ENCODE results near the gene MS4A14.
"Not testable (repeated sequence)": the region's sequence is repeated elsewhere in the genome, so short reads cannot be mapped to it uniquely, and the experiment has no call there.

MS4A14 gene

DNA sequence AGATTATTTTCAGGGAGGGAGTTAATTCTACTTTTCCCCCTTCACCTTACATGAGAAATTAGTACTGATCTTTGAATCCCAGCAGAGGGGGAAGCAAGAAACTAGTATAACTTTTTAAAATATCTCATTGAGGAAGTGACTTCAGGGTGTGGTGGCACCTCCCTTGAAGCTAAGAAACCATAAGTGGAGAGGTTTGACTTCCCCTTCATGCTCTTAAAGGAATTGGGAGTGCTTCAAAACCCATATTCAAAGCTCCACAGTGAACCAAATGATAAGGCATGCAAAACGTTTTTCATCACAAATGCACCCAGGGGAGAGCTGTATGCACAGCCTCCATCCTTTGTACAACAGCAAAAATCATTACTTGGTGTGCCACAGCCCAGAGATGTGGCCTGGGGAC is 540 bp downstream of the MS4A14 start:
- Histone ChIP-seq H3K36me3 (ENCODE audit: insufficient read depth, low read length) (no peaks in the 10 kb centered on the region), H3K4me1 (ENCODE audit: insufficient read depth, low read length) (no peaks in the 10 kb centered on the region), H3K4me3 (ENCODE audit: low read length) (no peak overlapping the region), H3K9me3 (ENCODE audit: low read length) (no peaks in the 10 kb centered on the region), H2AFZ (ENCODE audit: low read depth, low read length) (no peak overlapping the region), H3K27me3 (ENCODE audit: insufficient read depth, low read length) (peaks cover 4% of the 10 kb centered on the region)

DNA sequence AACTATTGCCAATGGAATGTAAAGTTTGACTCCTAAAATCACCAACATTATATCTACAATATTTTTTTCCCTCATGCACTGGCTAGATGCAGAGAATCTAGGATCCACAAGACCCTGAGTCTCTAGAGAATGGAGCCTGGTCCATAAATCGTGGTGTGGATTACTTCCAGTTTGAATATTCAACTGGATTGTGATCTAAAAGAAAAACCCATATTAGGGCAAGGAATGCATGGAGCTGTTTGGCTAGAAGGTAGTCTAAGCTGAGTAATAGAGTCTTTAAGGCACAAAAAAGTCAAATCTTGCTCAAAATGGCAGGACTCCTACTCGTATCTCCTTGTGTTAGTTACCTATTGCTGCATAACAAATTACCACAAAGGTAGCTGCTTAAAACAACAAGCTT is 23.8 kb downstream of the MS4A14 start:
- Histone ChIP-seq H3K27me3 (ENCODE audit: insufficient read depth, low read length) (no peaks in the 10 kb centered on the region), H3K4me3 (ENCODE audit: low read length) (no peak overlapping the region), H3K9me3 (ENCODE audit: low read length) (no peaks in the 10 kb centered on the region), H3K4me1 (ENCODE audit: insufficient read depth, low read length) (no peaks in the 10 kb centered on the region), H3K36me3 (ENCODE audit: insufficient read depth, low read length) (no peaks in the 10 kb centered on the region), H2AFZ (ENCODE audit: low read depth, low read length) (no peak overlapping the region)

DNA sequence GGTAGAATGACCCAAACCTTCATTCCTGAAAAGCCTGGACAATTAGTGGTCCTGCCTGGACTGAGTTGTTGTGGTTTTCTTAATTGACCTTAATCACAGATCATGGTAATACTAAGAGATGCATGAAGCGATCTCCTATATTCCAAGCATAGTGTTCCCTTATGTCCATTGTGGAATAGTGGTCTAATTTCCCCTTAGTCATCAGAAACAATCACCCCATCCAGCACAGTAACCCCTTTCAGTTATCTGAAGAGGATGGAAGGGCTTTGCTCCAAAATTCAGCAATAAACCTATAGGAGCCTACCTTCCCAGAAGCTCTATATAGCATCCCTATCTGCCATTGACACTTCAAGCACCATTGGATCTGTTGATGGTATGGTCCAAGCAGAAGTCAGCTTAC is 26.4 kb downstream of the MS4A14 start:
- H3K4me1 ChIP-seq (ENCODE audit: insufficient read depth, low read length): no peaks in the 10 kb centered on the region
- H3K4me3 ChIP-seq (ENCODE audit: low read length): no peak overlapping the region
- H2AFZ ChIP-seq (ENCODE audit: low read depth, low read length): no peak overlapping the region
- H3K36me3 ChIP-seq (ENCODE audit: insufficient read depth, low read length): no peaks in the 10 kb centered on the region
- no peaks in the 10 kb centered on the region for H3K9me3 ChIP-seq (ENCODE audit: low read length)
- H3K27me3 ChIP-seq (ENCODE audit: insufficient read depth, low read length): no peaks in the 10 kb centered on the region

DNA sequence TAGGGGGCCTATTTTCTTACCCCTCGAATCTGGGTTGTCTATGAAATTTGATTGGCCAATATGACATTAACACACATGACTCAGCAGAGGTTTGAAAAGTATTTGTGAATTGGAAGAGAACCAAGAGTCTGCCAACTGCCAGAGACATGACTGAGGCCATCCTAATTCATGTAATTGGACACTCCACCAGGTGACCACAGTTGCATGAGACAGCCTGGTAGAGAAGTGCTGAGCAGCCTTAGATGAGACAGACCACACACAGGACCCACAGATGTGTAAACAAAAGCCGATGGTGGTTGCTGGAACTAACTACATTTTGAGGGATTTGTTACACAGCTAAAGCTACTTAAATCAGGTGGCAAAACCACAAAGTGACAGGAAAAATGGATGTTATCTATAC is 32.3 kb downstream of the MS4A14 start:
- Histone ChIP-seq H3K27me3 (ENCODE audit: insufficient read depth, low read length) (peaks cover 3% of the 10 kb centered on the region), H3K9me3 (ENCODE audit: low read length) (no peaks in the 10 kb centered on the region), H3K36me3 (ENCODE audit: insufficient read depth, low read length) (no peaks in the 10 kb centered on the region), H2AFZ (ENCODE audit: low read depth, low read length) (no peak overlapping the region), H3K4me3 (ENCODE audit: low read length) (no peak overlapping the region), H3K4me1 (ENCODE audit: insufficient read depth, low read length) (no peaks in the 10 kb centered on the region)

DNA sequence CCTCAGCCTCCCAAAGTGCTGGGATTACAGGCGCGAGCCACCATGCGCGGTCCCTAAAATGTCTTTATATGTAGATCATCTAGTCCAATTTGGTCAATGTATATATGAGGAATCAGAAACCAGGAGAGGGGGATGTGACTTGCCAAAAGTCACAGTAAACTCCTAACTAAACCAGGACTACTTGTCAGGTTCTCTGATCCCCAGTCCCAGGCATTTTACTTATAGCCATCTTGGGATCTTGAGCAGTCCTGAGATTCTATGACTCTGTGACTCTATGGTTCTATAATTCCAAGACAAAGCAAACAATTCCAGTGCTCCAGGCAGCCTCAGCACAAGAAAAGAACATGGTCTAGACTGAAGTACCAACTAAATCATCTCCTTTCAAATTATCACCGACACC is 33.0 kb downstream of the MS4A14 start, which contains the start of gene MS4A5:
Gene MS4A5, plus strand, starts transcription at position 301 of the 400 bp plus-strand sequence. CDS start 103 bp downstream, outside the sequence.
- Histone ChIP-seq H3K4me1 (ENCODE audit: insufficient read depth, low read length) (no peaks in the 10 kb centered on the region), H2AFZ (ENCODE audit: low read depth, low read length) (no peak within 1 kb of the TSS)

DNA sequence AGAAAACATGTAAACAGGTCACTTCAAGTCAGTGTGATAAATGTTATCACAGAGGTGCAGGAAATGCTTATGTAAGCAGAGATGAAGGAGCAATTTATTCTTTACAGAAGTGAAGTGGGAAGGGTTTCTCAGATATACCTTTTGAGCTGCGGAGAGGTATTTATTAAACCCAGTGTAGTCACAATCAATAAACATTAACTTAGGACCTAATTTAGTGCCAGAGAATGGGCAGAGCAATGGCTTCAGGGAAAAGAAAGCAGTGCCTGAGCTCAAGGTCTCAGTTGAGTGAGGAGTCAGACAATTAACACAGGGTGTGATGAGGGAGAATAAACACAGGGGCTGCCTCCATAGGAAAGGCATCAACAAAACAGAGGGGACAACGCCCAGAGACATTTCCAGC is 35.0 kb downstream of the MS4A14 start:
- Histone ChIP-seq H3K36me3 (ENCODE audit: insufficient read depth, low read length) (no peaks in the 10 kb centered on the region), H3K27me3 (ENCODE audit: insufficient read depth, low read length) (peaks cover 3% of the 10 kb centered on the region), H3K9me3 (ENCODE audit: low read length) (no peaks in the 10 kb centered on the region), H3K4me1 (ENCODE audit: insufficient read depth, low read length) (no peaks in the 10 kb centered on the region), H2AFZ (ENCODE audit: low read depth, low read length) (no peak overlapping the region), H3K4me3 (ENCODE audit: low read length) (no peak overlapping the region)

More for the DNA sequence above, 33.0 kb downstream of the MS4A14 start, which contains the start of gene MS4A5:
- Histone ChIP-seq H3K9me3 (ENCODE audit: low read length) (no peaks in the 10 kb centered on the region), H3K27me3 (ENCODE audit: insufficient read depth, low read length) (peaks cover 3% of the 10 kb centered on the region), H3K36me3 (ENCODE audit: insufficient read depth, low read length) (no peaks in the 10 kb centered on the region), H3K4me3 (ENCODE audit: low read length) (no peak within 1 kb of the TSS)

DNA sequence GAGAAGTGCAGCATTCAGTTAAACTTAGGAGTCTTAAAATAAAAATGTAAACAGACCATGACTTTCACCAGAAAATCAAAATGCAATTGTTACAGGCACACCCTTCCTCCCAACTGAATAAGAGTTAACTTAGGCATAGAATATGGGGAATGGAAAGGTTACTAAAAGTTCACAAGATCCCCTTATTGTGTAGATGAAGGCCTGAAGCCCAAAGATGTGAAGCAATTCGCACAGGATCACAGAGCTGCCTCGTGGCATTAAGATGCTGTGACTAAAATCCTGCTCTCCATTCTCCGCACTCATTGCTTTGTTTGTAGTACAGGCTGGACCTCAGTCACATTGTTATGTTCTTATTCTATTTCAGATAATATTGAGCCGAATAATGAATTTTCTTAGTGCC is 37.1 kb downstream of the MS4A14 start:
- peaks cover 3% of the 10 kb centered on the region for H3K27me3 ChIP-seq (ENCODE audit: insufficient read depth, low read length)
- no peaks in the 10 kb centered on the region for H3K9me3 ChIP-seq (ENCODE audit: low read length)
- H3K4me1 ChIP-seq (ENCODE audit: insufficient read depth, low read length): no peaks in the 10 kb centered on the region
- no peak overlapping the region for H3K4me3 ChIP-seq (ENCODE audit: low read length)
- no peaks in the 10 kb centered on the region for H3K36me3 ChIP-seq (ENCODE audit: insufficient read depth, low read length)
- no peak overlapping the region for H2AFZ ChIP-seq (ENCODE audit: low read depth, low read length)

DNA sequence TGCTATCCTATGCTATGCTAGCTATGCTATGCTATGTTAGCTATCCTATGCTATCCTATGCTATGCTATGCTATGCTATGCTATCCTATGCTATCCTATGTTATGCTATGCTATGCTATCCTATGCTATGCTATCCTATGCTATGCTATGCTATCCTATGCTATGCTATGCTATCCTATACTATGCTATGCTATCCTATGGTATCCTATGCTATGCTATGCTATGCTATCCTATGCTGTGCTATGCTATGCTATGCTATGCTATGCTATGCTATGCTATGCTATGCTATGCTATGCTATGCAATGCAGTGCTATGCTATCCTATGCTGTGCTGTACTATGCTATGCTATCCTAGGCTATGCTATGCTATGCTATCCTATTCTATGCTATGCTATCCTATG is 50.8 kb downstream of the MS4A14 start:
- no peak overlapping the region for H2AFZ ChIP-seq (ENCODE audit: low read depth, low read length)
- no peak overlapping the region for H3K4me3 ChIP-seq (ENCODE audit: low read length)
- H3K36me3 ChIP-seq (ENCODE audit: insufficient read depth, low read length): no peaks in the 10 kb centered on the region
- H3K4me1 ChIP-seq (ENCODE audit: insufficient read depth, low read length): no peaks in the 10 kb centered on the region
- H3K27me3 ChIP-seq (ENCODE audit: insufficient read depth, low read length): no peaks in the 10 kb centered on the region
- no peaks in the 10 kb centered on the region for H3K9me3 ChIP-seq (ENCODE audit: low read length)

DNA sequence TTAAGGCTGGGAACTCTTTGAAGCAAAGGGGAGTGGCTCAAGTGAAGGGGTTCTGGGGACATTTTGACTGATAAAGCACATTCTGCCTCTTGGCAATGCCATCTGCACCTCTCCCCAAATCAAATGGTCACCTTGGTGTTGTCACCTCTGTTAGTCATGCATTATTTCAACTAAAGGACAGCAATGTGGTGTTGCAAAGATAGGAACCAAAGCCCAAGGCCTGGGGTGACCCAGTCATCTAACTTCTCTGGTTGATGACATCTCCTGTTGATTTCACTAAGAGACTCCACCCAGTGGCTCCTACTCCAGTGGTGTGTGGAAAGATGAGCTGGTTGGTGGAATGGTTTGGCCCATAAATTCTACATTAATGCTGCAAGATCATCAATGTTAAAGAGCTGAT is 51.6 kb downstream of the MS4A14 start:
- Histone ChIP-seq H2AFZ (ENCODE audit: low read depth, low read length) (no peak overlapping the region), H3K36me3 (ENCODE audit: insufficient read depth, low read length) (no peaks in the 10 kb centered on the region), H3K9me3 (ENCODE audit: low read length) (no peaks in the 10 kb centered on the region), H3K4me3 (ENCODE audit: low read length) (no peak overlapping the region), H3K4me1 (ENCODE audit: insufficient read depth, low read length) (no peaks in the 10 kb centered on the region), H3K27me3 (ENCODE audit: insufficient read depth, low read length) (no peaks in the 10 kb centered on the region)

DNA sequence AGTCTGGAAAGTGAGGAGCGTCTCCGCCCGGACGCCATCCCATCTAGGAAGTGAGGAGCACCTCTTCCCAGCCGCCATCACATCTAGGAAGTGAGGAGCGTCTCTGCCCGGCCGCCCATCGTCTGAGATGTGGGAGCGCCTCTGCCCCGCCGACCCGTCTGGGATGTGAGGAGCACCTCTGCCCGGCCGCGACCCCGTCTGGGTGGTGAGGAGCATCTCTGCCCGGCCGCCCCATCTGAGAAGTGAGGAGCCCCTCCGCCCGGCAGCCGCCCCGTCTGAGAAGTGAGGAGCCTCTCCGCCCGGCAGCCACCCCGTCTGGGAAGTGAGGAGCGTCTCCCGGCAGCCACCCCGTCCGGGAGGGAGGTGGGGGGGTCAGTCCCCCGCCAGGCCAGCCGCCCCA is 54.9 kb downstream of the MS4A14 start:
- H2AFZ ChIP-seq (ENCODE audit: low read depth, low read length); H3K36me3 ChIP-seq (ENCODE audit: insufficient read depth, low read length); H3K9me3 ChIP-seq (ENCODE audit: low read length); H3K4me3 ChIP-seq (ENCODE audit: low read length); H3K4me1 ChIP-seq (ENCODE audit: insufficient read depth, low read length); H3K27me3 ChIP-seq (ENCODE audit: insufficient read depth, low read length): not testable (repeated sequence)

DNA sequence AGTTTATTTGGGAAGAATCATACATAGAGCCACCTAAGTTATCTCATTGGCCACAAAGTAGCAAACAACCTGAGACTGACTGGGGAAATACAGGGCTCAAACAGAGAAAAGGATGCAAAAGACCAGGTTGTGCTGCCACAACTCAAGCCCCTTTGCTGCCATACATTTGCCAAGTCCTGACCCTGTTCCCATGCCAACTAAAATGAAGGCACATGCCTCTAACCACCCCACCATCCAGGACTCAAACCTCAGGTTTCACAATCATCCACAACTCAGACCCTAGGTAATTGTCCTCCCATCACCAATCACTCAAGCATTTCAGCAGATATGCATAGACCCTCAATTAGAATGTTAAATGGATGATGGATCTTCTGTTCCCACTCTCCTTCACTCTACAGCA is 58.0 kb downstream of the MS4A14 start:
- Histone ChIP-seq H2AFZ (ENCODE audit: low read depth, low read length) (no peak overlapping the region), H3K9me3 (ENCODE audit: low read length) (no peaks in the 10 kb centered on the region), H3K27me3 (ENCODE audit: insufficient read depth, low read length) (no peaks in the 10 kb centered on the region), H3K4me1 (ENCODE audit: insufficient read depth, low read length) (no peaks in the 10 kb centered on the region), H3K36me3 (ENCODE audit: insufficient read depth, low read length) (no peaks in the 10 kb centered on the region), H3K4me3 (ENCODE audit: low read length) (no peak overlapping the region)

DNA sequence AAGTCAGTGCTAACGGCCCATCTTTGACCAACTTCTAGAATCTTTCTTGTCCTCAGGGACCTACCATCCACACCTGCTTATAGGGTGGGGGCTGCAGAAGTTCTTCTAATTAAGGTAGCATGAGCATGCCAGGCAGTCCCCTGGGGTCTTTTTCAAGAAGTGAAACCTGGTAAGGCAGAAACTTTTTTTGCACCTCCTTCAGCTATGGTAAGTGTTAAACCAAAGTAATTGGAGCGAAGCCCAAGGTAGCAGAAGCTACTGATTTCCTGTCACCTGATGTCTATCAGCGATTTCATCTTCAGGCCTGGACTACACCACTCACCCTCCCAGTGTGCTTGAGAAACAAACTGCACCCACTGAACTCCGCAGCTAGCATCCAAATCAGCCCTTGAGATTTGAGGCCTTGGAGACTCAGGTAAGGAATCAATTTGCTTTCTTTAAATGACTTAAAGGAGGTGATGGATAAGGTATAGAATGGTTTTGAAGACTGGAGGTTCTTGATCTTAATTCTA is 59.3 kb downstream of the MS4A14 start, which contains the start of gene MS4A1:
Gene MS4A1, plus strand, starts transcription at position 317 of the 512 bp plus-strand sequence. CDS start 6,528 bp downstream, outside the sequence.
- H3K9me3 ChIP-seq (ENCODE audit: low read length): no peaks in the 10 kb centered on the region
- H2AFZ ChIP-seq (ENCODE audit: low read depth, low read length): no peak within 1 kb of the TSS
- no peaks in the 10 kb centered on the region for H3K27me3 ChIP-seq (ENCODE audit: insufficient read depth, low read length)
- H3K4me3 ChIP-seq (ENCODE audit: low read length): no peak within 1 kb of the TSS
- no peaks in the 10 kb centered on the region for H3K4me1 ChIP-seq (ENCODE audit: insufficient read depth, low read length)
- H3K36me3 ChIP-seq (ENCODE audit: insufficient read depth, low read length): no peaks in the 10 kb centered on the region

DNA sequence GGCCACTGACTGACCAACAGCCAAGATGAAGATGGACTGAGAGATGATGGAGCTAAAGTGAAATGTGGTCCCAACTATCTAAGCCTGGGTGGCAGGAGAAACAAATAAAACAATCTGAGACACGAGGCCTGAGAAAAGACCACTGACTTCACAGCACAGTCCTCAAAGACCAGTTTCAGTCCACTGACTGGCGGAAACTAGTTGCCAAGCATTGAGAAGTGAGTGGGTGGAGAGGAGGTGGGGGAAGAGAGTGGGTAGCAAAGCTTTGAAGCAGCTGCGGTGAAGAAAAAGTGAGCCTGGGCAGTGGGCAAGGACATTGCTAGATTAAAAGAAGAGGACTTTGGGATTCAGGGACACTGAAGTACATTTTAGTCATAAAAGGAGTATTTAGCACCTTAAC is 61.3 kb downstream of the MS4A14 start:
- no peaks in the 10 kb centered on the region for H3K9me3 ChIP-seq (ENCODE audit: low read length)
- H3K27me3 ChIP-seq (ENCODE audit: insufficient read depth, low read length): no peaks in the 10 kb centered on the region
- no peak overlapping the region for H3K4me3 ChIP-seq (ENCODE audit: low read length)
- H3K36me3 ChIP-seq (ENCODE audit: insufficient read depth, low read length): no peaks in the 10 kb centered on the region
- H2AFZ ChIP-seq (ENCODE audit: low read depth, low read length): no peak overlapping the region
- no peaks in the 10 kb centered on the region for H3K4me1 ChIP-seq (ENCODE audit: insufficient read depth, low read length)

DNA sequence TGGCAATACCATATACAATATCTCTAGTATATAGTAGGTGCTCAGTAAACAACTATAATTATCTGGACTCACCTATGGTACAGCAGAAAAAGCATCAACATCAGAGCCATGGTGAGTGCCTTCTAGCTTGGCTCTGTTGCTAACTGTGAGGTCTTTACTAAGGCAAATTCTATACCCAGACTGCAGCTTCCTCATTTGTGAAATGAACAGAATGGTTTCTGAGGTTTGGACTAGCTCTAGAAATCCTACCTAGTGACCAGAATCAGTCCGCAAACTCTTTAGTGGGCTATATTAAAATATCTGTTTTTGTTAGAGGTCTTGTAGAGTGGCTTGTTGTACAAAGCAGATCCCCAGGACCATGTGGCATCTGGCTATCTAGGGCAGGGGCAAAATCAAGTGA is 63.1 kb downstream of the MS4A14 start:
- Histone ChIP-seq H3K27me3 (ENCODE audit: insufficient read depth, low read length) (no peaks in the 10 kb centered on the region), H3K36me3 (ENCODE audit: insufficient read depth, low read length) (no peaks in the 10 kb centered on the region)

More for the DNA sequence above, 63.1 kb downstream of the MS4A14 start:
- Histone ChIP-seq H3K4me1 (ENCODE audit: insufficient read depth, low read length) (no peaks in the 10 kb centered on the region), H3K9me3 (ENCODE audit: low read length) (no peaks in the 10 kb centered on the region), H3K4me3 (ENCODE audit: low read length) (no peak overlapping the region), H2AFZ (ENCODE audit: low read depth, low read length) (no peak overlapping the region)
